Measurements from ENCODE around the gene DAAM1.

DAAM1 gene

DNA sequence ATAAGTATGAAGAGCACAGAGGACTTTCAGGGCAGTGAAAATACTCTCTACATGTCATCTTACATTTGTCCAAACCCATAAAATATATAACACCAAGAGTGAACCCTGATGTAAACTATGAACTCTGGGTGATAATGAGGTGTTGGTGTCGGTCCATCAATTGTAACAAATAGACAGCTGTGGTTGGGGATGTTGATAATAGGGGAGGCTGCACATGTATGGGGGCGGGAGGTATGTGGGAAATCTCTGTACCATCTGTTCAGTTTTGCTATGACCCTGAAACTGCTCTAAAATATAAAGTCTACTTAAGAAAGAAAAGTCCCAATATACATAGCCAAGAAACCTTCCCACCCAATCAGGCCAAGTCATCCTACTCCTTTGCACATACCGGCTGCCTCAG is 188.2 kb downstream of the DAAM1 start:
- no peak overlapping the region for H3K4me3 ChIP-seq (ENCODE audit: low read depth, low read length)
- TF ChIP-seq, protein P1, sequence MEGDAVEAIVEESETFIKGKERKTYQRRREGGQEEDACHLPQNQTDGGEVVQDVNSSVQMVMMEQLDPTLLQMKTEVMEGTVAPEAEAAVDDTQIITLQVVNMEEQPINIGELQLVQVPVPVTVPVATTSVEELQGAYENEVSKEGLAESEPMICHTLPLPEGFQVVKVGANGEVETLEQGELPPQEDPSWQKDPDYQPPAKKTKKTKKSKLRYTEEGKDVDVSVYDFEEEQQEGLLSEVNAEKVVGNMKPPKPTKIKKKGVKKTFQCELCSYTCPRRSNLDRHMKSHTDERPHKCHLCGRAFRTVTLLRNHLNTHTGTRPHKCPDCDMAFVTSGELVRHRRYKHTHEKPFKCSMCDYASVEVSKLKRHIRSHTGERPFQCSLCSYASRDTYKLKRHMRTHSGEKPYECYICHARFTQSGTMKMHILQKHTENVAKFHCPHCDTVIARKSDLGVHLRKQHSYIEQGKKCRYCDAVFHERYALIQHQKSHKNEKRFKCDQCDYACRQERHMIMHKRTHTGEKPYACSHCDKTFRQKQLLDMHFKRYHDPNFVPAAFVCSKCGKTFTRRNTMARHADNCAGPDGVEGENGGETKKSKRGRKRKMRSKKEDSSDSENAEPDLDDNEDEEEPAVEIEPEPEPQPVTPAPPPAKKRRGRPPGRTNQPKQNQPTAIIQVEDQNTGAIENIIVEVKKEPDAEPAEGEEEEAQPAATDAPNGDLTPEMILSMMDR (IDR thresholded peaks at IDR 0.05; ENCODE audit: low read depth, low read length): no peak

DNA sequence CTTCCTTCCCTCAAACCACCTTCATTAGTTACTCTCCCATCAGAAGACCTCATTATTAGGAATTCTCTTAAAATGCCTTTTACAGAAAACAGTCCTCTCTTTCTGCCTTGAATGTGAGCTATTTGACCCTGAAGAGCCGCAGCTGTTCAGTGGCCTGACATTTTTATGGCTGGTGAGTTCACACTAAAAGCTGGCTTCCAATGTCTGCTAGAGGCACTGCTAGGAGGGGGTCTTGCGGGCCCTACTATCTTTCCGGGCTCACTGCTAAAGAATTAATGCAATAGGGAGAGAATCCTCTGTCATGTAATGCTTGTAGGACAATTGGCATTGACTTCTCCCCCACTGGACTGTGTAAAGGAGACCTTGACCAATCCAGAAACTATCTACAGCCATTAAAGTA is 189.0 kb downstream of the DAAM1 start:
- TF ChIP-seq, protein P1 (IDR thresholded peaks at IDR 0.05; ENCODE audit: low read depth, low read length): no peak
- H3K4me3 ChIP-seq (ENCODE audit: low read depth, low read length): no peak overlapping the region

DNA sequence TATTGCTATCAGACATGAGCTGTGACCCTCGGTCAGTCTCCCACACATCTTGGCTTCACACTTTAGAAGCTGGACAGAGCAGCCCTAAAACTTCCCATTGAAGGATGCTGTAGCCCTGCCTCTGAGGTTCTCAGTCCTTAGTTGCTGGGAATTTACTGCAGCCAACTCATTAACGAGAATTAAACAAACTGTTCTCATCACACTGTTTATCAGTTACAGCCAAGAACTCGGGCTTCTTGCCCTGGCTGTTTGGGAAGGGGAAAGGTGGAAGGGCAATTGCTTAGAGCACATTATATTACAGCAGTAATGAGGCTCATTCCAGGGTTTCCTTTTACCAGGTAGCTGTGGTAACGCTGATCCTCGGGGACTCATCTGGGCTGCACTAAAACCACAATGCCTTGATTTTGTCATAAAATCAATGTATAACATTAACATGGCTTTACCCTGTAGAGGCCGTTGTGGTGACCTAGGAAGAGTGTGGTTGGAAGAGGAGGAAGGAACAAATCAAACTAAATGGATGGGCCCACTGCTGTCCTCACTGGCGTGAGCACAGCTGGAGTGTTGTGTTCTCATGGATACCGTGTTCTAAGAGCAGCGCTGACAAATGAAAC is 189.6 kb downstream of the DAAM1 start:
- TF ChIP-seq, protein P1 (IDR thresholded peaks at IDR 0.05; ENCODE audit: low read depth, low read length): no peak
- H3K4me3 ChIP-seq (ENCODE audit: low read depth, low read length): no peak overlapping the region

DNA sequence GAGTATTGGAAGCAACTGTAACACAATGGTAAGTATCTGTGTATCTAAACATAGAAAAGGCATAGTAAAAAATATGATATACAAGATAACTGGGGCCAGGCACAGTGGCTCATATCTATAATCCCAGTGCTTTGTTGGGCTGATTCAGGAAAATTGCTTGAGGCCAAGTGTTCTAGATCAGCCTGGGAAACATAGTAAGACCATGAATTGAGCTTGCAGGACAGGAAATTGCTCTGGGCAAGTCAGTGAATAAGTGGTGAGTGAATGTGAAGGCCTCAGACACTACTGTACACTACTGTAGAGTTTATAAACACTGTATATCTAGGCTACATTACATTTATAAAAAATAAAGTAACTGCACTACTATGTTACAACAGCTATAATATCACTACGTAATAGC is 201.5 kb downstream of the DAAM1 start:
- TF ChIP-seq, protein P1 (IDR thresholded peaks at IDR 0.05; ENCODE audit: low read depth, low read length): no peak
- no peak overlapping the region for H3K4me3 ChIP-seq (ENCODE audit: low read depth, low read length)

DNA sequence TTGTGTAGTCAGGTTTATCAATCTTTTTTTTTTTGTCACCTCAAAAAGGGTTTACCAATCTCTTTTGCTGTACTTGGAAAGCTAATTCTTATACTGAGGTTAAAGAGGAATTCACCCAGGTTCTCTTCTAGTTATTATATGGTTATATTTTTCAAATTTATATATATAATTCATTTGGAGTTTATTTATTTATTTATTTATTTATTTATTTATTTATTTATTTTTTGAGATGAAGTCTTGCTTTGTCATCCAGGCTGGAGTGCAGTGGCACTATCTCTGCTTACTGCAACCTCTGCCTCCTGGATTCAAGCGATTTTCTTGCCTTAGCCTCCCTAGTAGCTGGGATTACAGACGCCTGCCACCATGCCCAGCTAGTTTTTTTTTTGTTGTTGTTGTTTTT is 202.9 kb downstream of the DAAM1 start:
- TF ChIP-seq, protein P1 (IDR thresholded peaks at IDR 0.05; ENCODE audit: low read depth, low read length): no peak
- no peak overlapping the region for H3K4me3 ChIP-seq (ENCODE audit: low read depth, low read length)

- TF ChIP-seq, protein P1 (IDR thresholded peaks at IDR 0.05; ENCODE audit: low read depth, low read length): no peak
- H3K4me3 ChIP-seq (ENCODE audit: low read depth, low read length): no peak overlapping the region
Observed at GRCh38 chr14:59394268-59394667, 205.8 kb downstream of the DAAM1 start.

DNA sequence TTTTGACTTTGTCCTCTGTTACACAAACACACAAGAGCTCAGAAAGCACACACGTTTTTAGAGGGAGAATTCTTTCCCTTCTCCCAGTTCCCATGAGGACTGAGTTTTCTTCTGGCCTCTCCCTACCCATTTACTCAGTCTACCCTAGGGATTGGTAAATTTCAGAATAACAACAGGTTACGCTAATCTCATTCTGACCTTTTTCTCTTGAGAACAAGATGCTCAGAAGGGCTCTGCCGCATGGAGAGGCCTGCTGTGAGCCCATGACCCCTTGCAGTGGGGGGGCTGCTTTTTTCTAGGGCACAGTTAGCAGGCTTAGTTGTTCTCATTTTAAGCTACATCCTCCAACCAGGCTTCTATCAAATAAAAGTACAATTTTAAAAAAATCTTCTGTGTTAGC is 207.2 kb downstream of the DAAM1 start:
- H3K4me3 ChIP-seq (ENCODE audit: low read depth, low read length): no peak overlapping the region
- TF ChIP-seq, protein P1 (IDR thresholded peaks at IDR 0.05; ENCODE audit: low read depth, low read length): no peak

All from WI38 (cell line).